Kidney (tissue), 14 donors: ENCODE measurements around the gene HTRA3. TPM values are rescaled to one million over a fixed set of nuclear protein-coding genes. Genes with fewer than 3 reads are reported as not detected.

ENCODE experiments used
- DNase-seq, 5 donors: peaks; one replicate each; pipeline ENCODE4 v3.0.0-alpha.2; 2013 to 2020
- FAIRE-seq: peaks from 2 replicates; lab custom pipeline; 2012; peaks lifted over from hg19 to GRCh38; lab: Jason Lieb, UNC
- H3K27ac ChIP-seq, 2 donors: one replicate each; pipeline ENCODE4 v1.7.0; 2013; ENCODE audit warnings: low read depth in 2 of 2, low read length in 2 of 2, inconsistent platforms in 1 of 2
- H3K27me3 ChIP-seq: one replicate; pipeline ENCODE4 v1.7.1; 2013; ENCODE audit warnings: low read length, inconsistent platforms; ENCODE audit not compliant: control insufficient read depth, insufficient read depth
- H3K36me3 ChIP-seq, 3 donors: one replicate each; pipeline versions ENCODE4 v1.7.0 to v1.7.1; 2013; ENCODE audit warnings: low read length in 3 of 3, control low read depth in 1 of 3, inconsistent platforms in 1 of 3; ENCODE audit not compliant: insufficient read depth in 3 of 3, control insufficient read depth in 2 of 3
- H3K4me1 ChIP-seq, 3 donors: one replicate each; pipeline versions ENCODE4 v1.7.0 to v1.7.1; 2013; ENCODE audit warnings: low read length in 3 of 3, inconsistent platforms in 1 of 3, low read depth in 1 of 3; ENCODE audit not compliant: control insufficient read depth in 2 of 3, insufficient read depth in 2 of 3
- H3K4me3 ChIP-seq, 3 donors: one replicate each; pipeline versions ENCODE4 v1.7.0 to v1.8.1; 2013; ENCODE audit warnings: low read length in 3 of 3, control low read depth in 1 of 3, inconsistent platforms in 1 of 3
- H3K9ac ChIP-seq, 3 donors: one replicate each; pipeline versions ENCODE4 v1.7.0 to v1.7.1; 2013; ENCODE audit warnings: low read length in 3 of 3, control low read depth in 1 of 3, inconsistent platforms in 1 of 3
- H3K9me3 ChIP-seq, 3 donors: one replicate each; pipeline versions ENCODE4 v1.7.0 to v1.7.1; 2013; ENCODE audit warnings: low read length in 3 of 3, control low read depth in 1 of 3, inconsistent platforms in 1 of 3; ENCODE audit not compliant: control insufficient read depth in 2 of 3, insufficient read depth in 1 of 3
- CTCF ChIP-seq: IDR thresholded peaks from 3 replicates; pipeline ENCODE4 v1.5.1; 2012; ENCODE audit warnings: mild to moderate bottlenecking, moderate library complexity, borderline replicate concordance; ENCODE audit not compliant: insufficient read depth; ENCODE audit errors: extremely low read depth
- intact Hi-C: fragments of 100-400 bp; cut with DNase I; formaldehyde crosslinking; loops from one replicate; pipeline ENCODE4 v1.11.1; 2022
- polyA plus RNA-seq: library from polyadenylated mRNA; stranded (reverse); fragments of 350-450 nt; fragmentation: Illumina TruSeq; extraction: RNeasy Lipid Tissue Mini Kit (QIAGEN cat#74804); gene quantifications from one replicate; pipeline ENCODE4 v1.2.3, GENCODE V29; 2014; ENCODE audit warnings: low read depth, low replicate concordance; ENCODE audit not compliant: insufficient read depth
- total RNA-seq: library from RNA; stranded (reverse); fragmentation: NEBNext Ultra II Directional; extraction: Animal tissue kit (Norgen Biotek cat#: 25700); gene quantifications from one replicate; pipeline ENCODE4 v1.2.1, GENCODE V29; 2021
- donor health status: control.
- donor health status: control.
- donor health status: control.
- donor health status: control.
- donor health status: control.
- donor health status: DM: yes; HTN: yes; CAD: no.
- donor health status: Normal renal cell carcinoma (clear cell type).

The HTRA3 gene
- total and polyA plus RNA-seq, 2 donors from 2014 or later, result 1.7 to 6.5 TPM

- peaks cover 0 to 2% (median 0%) of the 10 kb centered on the region in 3 donors for H3K4me1 ChIP-seq
- DNase-seq, result peak in 2 of 5 donors; percentile 29 to 62
- FAIRE-seq, result no peak
- H3K9ac ChIP-seq, result no peak overlapping the region
- H3K27ac ChIP-seq, result no peak overlapping the region
- no peaks in the 10 kb centered on the region for H3K36me3 ChIP-seq
- intact Hi-C loops, result no loop called here
- H3K9me3 ChIP-seq, result no peaks in the 10 kb centered on the region
- no peak for TF ChIP-seq CTCF
- no peak overlapping the region for H3K4me3 ChIP-seq
- H3K27me3 ChIP-seq, result no peaks in the 10 kb centered on the region
Measured at GRCh38 chr4:8280876-8281440, 11.4 kb downstream of the HTRA3 start.

GRCh38 chr4:8281519-8282133 is 12.1 kb downstream of the HTRA3 start:
- peaks cover 0 to 2% (median 0%) of the 10 kb centered on the region in 3 donors for H3K4me1 ChIP-seq
- H3K27me3 ChIP-seq, result no peaks in the 10 kb centered on the region
- H3K27ac ChIP-seq, result no peak overlapping the region
- no peak overlapping the region for H3K4me3 ChIP-seq
- no peak overlapping the region for H3K9ac ChIP-seq
- no peaks in the 10 kb centered on the region for H3K36me3 ChIP-seq
- no peaks in the 10 kb centered on the region for H3K9me3 ChIP-seq
- peak in 3 of 5 donors; percentile 33 to 70 (median 42) for DNase-seq
- FAIRE-seq, result no peak
- TF ChIP-seq CTCF, result no peak
- intact Hi-C loops, result no loop called here

GRCh38 chr4:8282134-8282641 is 12.6 kb downstream of the HTRA3 start:
- H3K27ac ChIP-seq, result no peak overlapping the region
- FAIRE-seq (no peak), DNase-seq (peak in 2 of 5 donors; percentile 36 to 57)
- peaks cover 0 to 2% (median 0%) of the 10 kb centered on the region in 3 donors for H3K4me1 ChIP-seq
- intact Hi-C loops, result no loop called here
- TF ChIP-seq CTCF, result no peak
- H3K9ac ChIP-seq, result no peak overlapping the region
- no peaks in the 10 kb centered on the region for H3K9me3 ChIP-seq
- no peaks in the 10 kb centered on the region for H3K27me3 ChIP-seq
- no peaks in the 10 kb centered on the region for H3K36me3 ChIP-seq
- H3K4me3 ChIP-seq, result no peak overlapping the region
